HFFc6 (cell line): ENCODE measurements around the gene TOX2. TPM values are rescaled to one million over a fixed set of nuclear protein-coding genes. Genes with fewer than 3 reads are reported as not detected.

Source experiments
- DNase-seq: peaks from one replicate; pipeline ENCODE4 v3.0.0-alpha.2; 2018
- H3K27ac Mint-ChIP-seq: 2 replicates; pipeline ENCODE4 v1.8.0; 2020; ENCODE audit warnings: mild to moderate bottlenecking, mixed read lengths
- H3K27me3 Mint-ChIP-seq: 2 replicates; pipeline ENCODE4 v1.8.0; 2021; ENCODE audit warnings: mild to moderate bottlenecking, moderate library complexity, mixed read lengths; ENCODE audit not compliant: insufficient read depth
- H3K36me3 Mint-ChIP-seq: 2 replicates; pipeline ENCODE4 v1.8.0; 2021; ENCODE audit warnings: low read depth, mixed read lengths
- H3K4me1 Mint-ChIP-seq: 2 replicates; pipeline ENCODE4 v1.8.0; 2020; ENCODE audit warnings: low read depth, mixed read lengths
- H3K4me3 Mint-ChIP-seq: 2 replicates; pipeline ENCODE4 v1.8.0; 2020; ENCODE audit warnings: mild to moderate bottlenecking, moderate library complexity, mixed read lengths
- H3K9me3 Mint-ChIP-seq: 2 replicates; pipeline ENCODE4 v1.8.0; 2020; ENCODE audit warnings: mild to moderate bottlenecking, mixed read lengths
- CTCF ChIP-seq: fragments of 200-600 bp; sonication (generic); IDR thresholded peaks from 2 replicates; pipeline ENCODE4 v1.5.0; 2021; ENCODE audit warnings: antibody characterized with exemption, mild to moderate bottlenecking
- total RNA-seq, 6 experiments: library from RNA; stranded (reverse); fragmentation: NEBNext Ultra II Directional; extraction: Animal tissue kit (Norgen Biotek cat#: 25700); gene quantifications; 2 replicates in 1 of 6; 3 replicates in 5 of 6; pipeline ENCODE4 v1.2.3, GENCODE V29; 2021

The TOX2 gene
- total RNA-seq, 6 experiments from 2014 or later = 46.1 to 68.2 (median 60.2) TPM

- peaks cover 15% of the 10 kb centered on the region for H3K4me1 Mint-ChIP-seq
- DNase-seq = no peak
- H3K36me3 Mint-ChIP-seq = no peaks in the 10 kb centered on the region
- no peak overlapping the region for H3K4me3 Mint-ChIP-seq
- no peaks in the 10 kb centered on the region for H3K9me3 Mint-ChIP-seq
- no peak for TF ChIP-seq CTCF
- no peak overlapping the region for H3K27ac Mint-ChIP-seq
- H3K27me3 Mint-ChIP-seq = peaks cover 4% of the 10 kb centered on the region; the same call in 1 of the 2 replicates
These were observed 203.8 kb downstream of the TOX2 start for GRCh38 chr20:44118185-44119033.

Other genes starting within 250 kb of the TOX2 start
- gene MYBL2, start 247.7 kb upstream of the TOX2 start, total RNA-seq = 10 to 100 TPM in 5 of 6 experiments, 1 to 10 TPM in 1; 8.9 to 20.4 (median 20.1) TPM
- gene GTSF1L, start 187.8 kb upstream of the TOX2 start, total RNA-seq = not detected